AG09319 (cell line): ENCODE data around the gene NPHS1.

ENCODE experiments used
- DNase-seq: peaks from one replicate; pipeline ENCODE4 v3.0.0-alpha.2; 2010; ENCODE audit warnings: low read depth; ENCODE audit errors: extremely low read depth
- TF ChIP-seq, protein P1 (sequence below): IDR thresholded peaks from 2 replicates; pipeline ENCODE4 v1.5.1; 2011; ENCODE audit warnings: low read depth, mild to moderate bottlenecking, inconsistent platforms, low read length, moderate library complexity

Gene NPHS1

DNA sequence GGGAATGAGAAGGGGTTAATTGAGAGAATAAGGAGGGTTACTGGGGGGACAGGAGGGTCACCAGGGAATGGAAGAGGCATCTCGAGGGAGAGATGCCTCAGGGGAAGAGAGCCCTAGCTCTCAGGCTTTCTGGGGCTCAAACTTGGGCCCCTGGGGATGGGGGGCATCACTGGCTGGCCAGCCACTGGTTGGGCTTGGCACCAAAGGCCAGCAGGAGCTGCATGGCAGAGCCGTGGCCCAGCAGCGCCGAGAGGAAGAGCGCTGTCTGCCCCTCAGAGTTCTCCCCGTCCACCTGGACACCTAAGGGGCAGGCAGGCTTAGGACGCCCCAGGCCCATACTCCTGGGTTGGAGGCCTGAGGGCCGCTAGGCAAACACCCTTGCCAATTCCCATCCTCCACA, 59.4 kb downstream of the NPHS1 start:
- TF ChIP-seq, protein P1, sequence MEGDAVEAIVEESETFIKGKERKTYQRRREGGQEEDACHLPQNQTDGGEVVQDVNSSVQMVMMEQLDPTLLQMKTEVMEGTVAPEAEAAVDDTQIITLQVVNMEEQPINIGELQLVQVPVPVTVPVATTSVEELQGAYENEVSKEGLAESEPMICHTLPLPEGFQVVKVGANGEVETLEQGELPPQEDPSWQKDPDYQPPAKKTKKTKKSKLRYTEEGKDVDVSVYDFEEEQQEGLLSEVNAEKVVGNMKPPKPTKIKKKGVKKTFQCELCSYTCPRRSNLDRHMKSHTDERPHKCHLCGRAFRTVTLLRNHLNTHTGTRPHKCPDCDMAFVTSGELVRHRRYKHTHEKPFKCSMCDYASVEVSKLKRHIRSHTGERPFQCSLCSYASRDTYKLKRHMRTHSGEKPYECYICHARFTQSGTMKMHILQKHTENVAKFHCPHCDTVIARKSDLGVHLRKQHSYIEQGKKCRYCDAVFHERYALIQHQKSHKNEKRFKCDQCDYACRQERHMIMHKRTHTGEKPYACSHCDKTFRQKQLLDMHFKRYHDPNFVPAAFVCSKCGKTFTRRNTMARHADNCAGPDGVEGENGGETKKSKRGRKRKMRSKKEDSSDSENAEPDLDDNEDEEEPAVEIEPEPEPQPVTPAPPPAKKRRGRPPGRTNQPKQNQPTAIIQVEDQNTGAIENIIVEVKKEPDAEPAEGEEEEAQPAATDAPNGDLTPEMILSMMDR = no peak

DNA sequence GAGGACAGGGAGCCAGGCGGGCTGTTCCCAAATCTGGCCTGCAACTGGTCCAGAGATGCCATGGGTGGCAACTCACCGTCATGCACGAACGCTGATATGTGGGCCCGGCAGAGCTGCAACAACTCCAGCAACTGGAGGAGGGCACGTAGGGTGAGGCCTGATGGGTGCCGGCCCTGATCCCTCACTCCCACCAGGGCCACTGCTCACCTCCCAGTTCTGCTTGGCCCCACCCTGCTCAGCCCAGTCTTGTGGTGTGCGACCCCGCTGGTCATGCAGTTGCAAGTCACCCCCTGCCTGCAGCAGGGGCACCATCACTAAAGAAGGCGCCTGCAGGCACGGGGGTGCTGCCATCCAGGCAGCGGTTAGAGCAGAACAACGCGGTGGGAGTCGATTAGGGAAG, 60.0 kb downstream of the NPHS1 start:
- TF ChIP-seq, protein P1 = no peak
- no peak for DNase-seq

More for the DNA sequence above, 59.4 kb downstream of the NPHS1 start:
- DNase-seq = no peak

DNA sequence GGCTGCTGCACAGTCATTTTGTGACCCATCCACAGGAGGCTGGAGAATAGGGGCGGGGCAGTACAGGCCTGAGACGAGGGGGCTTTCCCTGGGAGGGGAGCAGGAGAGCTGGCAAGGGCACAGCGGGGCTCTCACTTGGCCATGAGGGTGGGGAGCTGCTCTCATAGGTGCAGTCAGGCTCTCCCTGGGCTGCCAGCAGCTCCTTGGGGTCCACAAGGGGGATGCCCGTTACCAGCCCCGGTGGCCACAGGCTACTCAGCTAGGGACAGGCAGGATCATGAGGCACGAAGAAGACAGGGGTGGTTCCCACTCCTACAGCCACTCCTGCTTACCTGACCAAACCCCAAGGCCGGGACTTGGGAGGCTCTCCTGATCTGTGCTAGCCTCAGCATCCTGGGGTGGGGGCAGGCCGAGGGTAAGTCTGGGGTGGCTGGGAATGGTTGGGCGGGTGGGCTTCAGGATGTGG, 60.5 kb downstream of the NPHS1 start:
- TF ChIP-seq, protein P1 = no peak
- no peak for DNase-seq

DNA sequence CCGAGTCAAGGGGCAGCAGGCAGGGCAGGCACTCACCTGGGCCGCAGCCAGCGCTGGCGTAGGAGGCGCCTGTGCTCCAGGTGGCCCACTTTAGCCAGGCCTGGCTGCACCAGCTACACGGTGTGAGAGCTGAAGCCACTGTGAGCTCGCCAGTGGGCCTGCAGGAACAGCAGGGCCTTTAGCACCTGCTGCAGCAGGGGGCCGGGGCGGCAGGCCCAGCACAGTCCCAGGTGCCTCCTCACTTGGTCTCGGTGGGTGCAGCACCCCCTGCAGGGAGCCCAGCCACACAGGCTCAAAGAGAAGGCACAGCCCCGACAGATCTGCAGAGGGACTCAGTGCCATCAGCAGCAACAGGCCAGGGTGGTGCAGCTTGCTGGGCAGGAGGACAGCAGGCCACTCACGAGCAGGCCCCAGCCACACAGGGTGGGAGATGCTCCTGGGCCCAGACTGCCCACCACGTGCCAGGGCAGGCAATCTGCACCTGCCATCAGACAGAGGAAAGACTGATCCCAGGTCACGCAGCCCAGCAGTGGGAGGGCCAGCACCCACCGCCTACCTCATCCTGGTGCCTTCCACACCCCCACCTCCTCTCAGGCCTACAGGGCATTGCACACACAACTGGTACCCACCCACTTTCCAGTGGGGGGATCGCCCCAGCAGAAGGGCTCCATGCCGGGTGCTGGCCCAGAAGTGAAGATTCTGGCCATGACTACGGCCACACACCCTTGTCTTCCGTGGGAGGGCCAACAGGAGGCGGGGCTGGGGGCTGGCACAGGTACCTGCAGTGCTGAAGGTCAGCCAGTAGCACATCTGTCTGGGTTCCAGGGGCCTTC, 61.1 kb downstream of the NPHS1 start:
- no peak for DNase-seq
- TF ChIP-seq, protein P1 = no peak

DNA sequence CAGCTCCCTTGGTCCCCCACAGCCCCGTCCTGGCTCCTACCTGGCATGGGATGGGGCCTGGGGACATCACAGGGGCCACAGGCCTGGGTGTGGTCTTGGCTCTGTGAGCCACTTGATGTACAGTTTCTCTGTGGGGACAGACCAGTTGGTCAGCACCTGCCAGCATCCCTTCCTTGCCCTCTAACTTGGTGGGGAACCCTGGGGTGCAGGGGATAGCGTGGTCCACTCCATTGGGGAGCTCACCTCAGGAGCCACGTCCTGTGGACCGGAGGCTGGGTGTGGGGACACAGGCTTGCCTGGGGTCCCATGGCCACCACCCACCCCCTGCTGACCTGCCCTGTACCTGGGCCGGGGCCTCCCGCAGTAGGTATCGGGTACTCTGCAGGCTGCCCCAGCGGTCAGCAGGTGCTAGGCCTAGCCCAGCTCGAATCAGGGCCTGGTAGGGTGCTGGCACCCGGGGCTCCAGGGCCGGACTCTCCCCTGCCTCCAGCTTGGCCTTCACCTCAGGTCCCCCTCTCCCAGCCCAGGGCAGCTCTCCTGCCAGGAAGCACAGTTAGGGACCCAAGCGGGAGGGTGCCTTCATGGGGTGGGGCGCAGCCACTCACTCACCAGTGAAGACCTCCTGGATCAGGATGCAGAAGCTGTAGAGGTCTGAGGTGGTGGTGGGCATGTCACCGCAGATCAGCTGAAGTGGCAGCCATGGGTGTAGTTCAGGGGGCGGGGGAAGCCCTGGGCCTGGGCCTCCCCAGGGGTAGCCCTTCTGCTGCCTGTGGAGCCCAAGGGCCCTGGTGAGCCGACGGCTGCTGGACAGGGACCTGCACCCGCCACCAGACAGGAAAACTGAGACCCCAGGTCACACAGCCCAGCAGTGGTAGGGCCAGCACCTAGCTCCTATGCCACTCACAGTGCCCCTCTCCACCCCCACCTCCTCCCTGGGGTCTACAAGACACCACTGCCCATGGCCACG, 62.0 kb downstream of the NPHS1 start:
- no peak for DNase-seq
- TF ChIP-seq, protein P1 = no peak

DNA sequence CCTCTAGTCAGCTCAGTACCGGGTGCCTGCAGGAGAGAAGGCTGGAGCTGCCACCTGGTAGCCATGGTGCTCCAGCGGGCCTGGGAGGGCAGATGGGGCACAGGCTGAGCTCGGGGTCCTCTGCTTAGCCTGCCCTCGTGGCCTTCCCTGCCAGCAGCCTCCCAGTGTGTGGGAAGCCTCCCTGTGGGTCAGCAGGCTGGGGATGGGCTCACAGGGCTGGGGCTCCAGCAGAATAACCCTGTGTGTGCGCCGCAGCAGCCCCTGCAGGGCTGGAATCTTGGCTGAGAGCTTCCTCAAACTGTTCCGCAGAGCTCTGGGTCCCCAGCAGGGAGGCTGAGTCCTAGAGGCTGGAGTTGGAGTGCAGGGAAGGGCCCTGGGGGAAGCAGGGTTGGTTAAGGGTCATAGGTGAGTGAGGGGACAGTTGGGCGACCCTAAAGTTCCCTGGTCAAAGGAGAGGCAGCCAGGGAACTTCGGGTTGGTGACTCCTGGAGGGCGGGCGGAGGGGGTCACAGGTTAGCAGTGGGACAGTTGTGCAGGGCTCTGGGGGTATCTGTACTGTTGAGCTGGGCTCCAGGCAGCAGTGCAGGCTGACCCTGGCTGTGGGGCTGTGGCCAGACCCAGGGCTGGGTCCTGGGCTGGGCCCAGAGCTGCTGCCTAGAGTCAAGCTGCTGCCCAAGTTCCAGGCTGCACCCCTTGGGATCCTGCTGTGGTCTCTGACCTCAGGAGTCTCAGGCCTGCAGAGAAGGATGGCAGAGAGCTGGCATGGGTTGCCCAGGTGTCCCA, 62.9 kb downstream of the NPHS1 start:
- TF ChIP-seq, protein P1 = no peak
- no peak for DNase-seq
